Karpas-422 (cell line): ENCODE measurements around the gene EIF3F. TPM values are rescaled to one million over a fixed set of nuclear protein-coding genes. Genes with fewer than 3 reads are reported as not detected.

Experiments
- DNase-seq: peaks from one replicate; pipeline ENCODE4 v3.0.0-alpha.2; 2015
- H2AFZ ChIP-seq: fragments of 200-600 bp; sonication (generic); 2 replicates; pipeline ENCODE4 v1.6.1; 2014; ENCODE audit warnings: antibody characterized with exemption, low read length, mixed read lengths
- H3K27ac ChIP-seq: fragments of 200-600 bp; sonication (generic); 2 replicates; pipeline ENCODE4 v1.5.1; 2014; ENCODE audit warnings: mild to moderate bottlenecking, low read length, moderate library complexity
- H3K27me3 ChIP-seq: fragments of 200-600 bp; sonication (generic); 2 replicates; pipeline ENCODE4 v1.6.1; 2014; ENCODE audit warnings: low read length, mixed read lengths
- H3K36me3 ChIP-seq: fragments of 200-600 bp; sonication (generic); 2 replicates; pipeline ENCODE4 v1.6.1; 2014; ENCODE audit warnings: low read length, mixed read lengths; ENCODE audit not compliant: insufficient read depth
- H3K4me1 ChIP-seq: fragments of 200-600 bp; sonication (generic); 2 replicates; pipeline ENCODE4 v1.6.1; 2014; ENCODE audit warnings: mild to moderate bottlenecking, low read length, mixed read lengths
- H3K4me2 ChIP-seq: fragments of 200-600 bp; sonication (generic); 2 replicates; pipeline ENCODE4 v1.6.1; 2014; ENCODE audit warnings: low read length, low read depth, mild to moderate bottlenecking; ENCODE audit not compliant: poor library complexity, severe bottlenecking
- H3K4me3 ChIP-seq: fragments of 200-600 bp; sonication (generic); 2 replicates; pipeline ENCODE4 v1.5.1; 2014; ENCODE audit warnings: mild to moderate bottlenecking, antibody characterized with exemption, low read length, mixed read lengths
- H3K79me2 ChIP-seq: fragments of 200-600 bp; sonication (generic); 2 replicates; pipeline ENCODE4 v1.6.1; 2014; ENCODE audit warnings: mild to moderate bottlenecking, low read length, mixed read lengths
- H3K9ac ChIP-seq: fragments of 200-600 bp; sonication (generic); 2 replicates; pipeline ENCODE4 v1.6.0; 2014; ENCODE audit warnings: low read length
- H3K9me2 ChIP-seq: fragments of 200-600 bp; sonication (generic), shearing (Covaris generic); replicated peaks from 2 replicates; pipeline ENCODE4 v1.6.0; 2014; ENCODE audit warnings: mild to moderate bottlenecking, low read length, moderate library complexity; ENCODE audit not compliant: insufficient read depth
- H3K9me3 ChIP-seq: fragments of 300-700, 200-600 bp; sonication (generic); 2 replicates; pipeline ENCODE4 v1.6.1; 2014; ENCODE audit warnings: low read length, mixed read lengths
- H4K20me1 ChIP-seq: fragments of 200-600 bp; sonication (generic); 2 replicates; pipeline ENCODE4 v1.6.1; 2014; ENCODE audit warnings: mild to moderate bottlenecking, antibody characterized with exemption, low read length, low read depth; ENCODE audit not compliant: insufficient read depth
- total RNA-seq: library from RNA; depleted of rRNA; stranded (reverse); fragments of >200 nt; shearing (Covaris generic); gene quantifications from 2 replicates; pipeline ENCODE4 v1.2.3, GENCODE V29; 2014; ENCODE audit warnings: low replicate concordance

Gene EIF3F
- total RNA-seq, 1 experiment from 2014 or later: 767 TPM

GRCh38 chr11:8000390-8000789 lies 13.3 kb downstream of the EIF3F start:
- no peaks in the 10 kb centered on the region for H3K4me1 ChIP-seq
- no peaks in the 10 kb centered on the region for H3K27me3 ChIP-seq
- peaks cover 36% of the 10 kb centered on the region for H3K36me3 ChIP-seq
- DNase-seq: no peak
- no peak overlapping the region for H2AFZ ChIP-seq
- no peak overlapping the region for H3K27ac ChIP-seq
- no peak overlapping the region for H3K9ac ChIP-seq
- no peaks in the 10 kb centered on the region for H3K9me2 ChIP-seq
- H3K4me2 ChIP-seq: no peak overlapping the region
- H3K9me3 ChIP-seq: no peaks in the 10 kb centered on the region
- no peaks in the 10 kb centered on the region for H3K79me2 ChIP-seq
- H3K4me3 ChIP-seq: no peak overlapping the region
- H4K20me1 ChIP-seq: 0 out of 2 replicates have a peak, but pooled peaks cover 3% of the 10 kb centered on the region

- Histone ChIP-seq H3K79me2 (no peaks in the 10 kb centered on the region), H3K4me1 (no peaks in the 10 kb centered on the region), H3K9ac (no peak overlapping the region), H3K27ac (no peak overlapping the region), H4K20me1 (0 out of 2 replicates have a peak, but pooled peaks cover 3% of the 10 kb centered on the region), H3K4me3 (no peak overlapping the region), H3K9me3 (no peaks in the 10 kb centered on the region), H3K36me3 (peaks cover 14% of the 10 kb centered on the region), H3K9me2 (no peaks in the 10 kb centered on the region), H3K4me2 (no peak overlapping the region), H2AFZ (no peak overlapping the region), H3K27me3 (no peaks in the 10 kb centered on the region)
- DNase-seq: no peak
Observed at GRCh38 chr11:8002676-8003075, 15.5 kb downstream of the EIF3F start.

- Histone ChIP-seq H3K9me2 (no peaks in the 10 kb centered on the region), H3K36me3 (peaks cover 8% of the 10 kb centered on the region), H3K4me1 (no peaks in the 10 kb centered on the region), H4K20me1 (0 out of 2 replicates have a peak, but pooled peaks cover 1% of the 10 kb centered on the region), H3K79me2 (no peaks in the 10 kb centered on the region), H2AFZ (no peak overlapping the region), H3K9me3 (no peaks in the 10 kb centered on the region), H3K9ac (no peak overlapping the region), H3K4me2 (no peak overlapping the region), H3K4me3 (no peak overlapping the region), H3K27ac (no peak overlapping the region), H3K27me3 (no peaks in the 10 kb centered on the region)
- no peak for DNase-seq
Observed at GRCh38 chr11:8003187-8003586, 16.1 kb downstream of the EIF3F start.

GRCh38 chr11:8004008-8004407 lies 16.9 kb downstream of the EIF3F start:
- H2AFZ ChIP-seq: no peak overlapping the region
- no peaks in the 10 kb centered on the region for H3K79me2 ChIP-seq
- no peak overlapping the region for H3K27ac ChIP-seq

GRCh38 chr11:8005556-8005955 lies 18.4 kb downstream of the EIF3F start:
- no peak for DNase-seq
- no peak overlapping the region for H3K4me2 ChIP-seq

More at GRCh38 chr11:8004008-8004407, 16.9 kb downstream of the EIF3F start:
- no peaks in the 10 kb centered on the region for H4K20me1 ChIP-seq
- H3K9me2 ChIP-seq: no peaks in the 10 kb centered on the region
- H3K9me3 ChIP-seq: no peaks in the 10 kb centered on the region
- no peaks in the 10 kb centered on the region for H3K27me3 ChIP-seq
- DNase-seq: no peak
- H3K36me3 ChIP-seq: 0 out of 2 replicates have a peak, but pooled peaks cover 3% of the 10 kb centered on the region
- no peaks in the 10 kb centered on the region for H3K4me1 ChIP-seq
- no peak overlapping the region for H3K9ac ChIP-seq
- no peak overlapping the region for H3K4me3 ChIP-seq
- H3K4me2 ChIP-seq: no peak overlapping the region

GRCh38 chr11:8006349-8006977 lies 19.3 kb downstream of the EIF3F start:
- Histone ChIP-seq H3K4me1 (no peaks in the 10 kb centered on the region), H3K27ac (no peak overlapping the region), H4K20me1 (no peaks in the 10 kb centered on the region), H3K27me3 (no peaks in the 10 kb centered on the region), H3K4me3 (no peak overlapping the region), H3K9me3 (no peaks in the 10 kb centered on the region), H3K9me2 (no peaks in the 10 kb centered on the region), H3K4me2 (no peak overlapping the region), H2AFZ (no peak overlapping the region), H3K9ac (no peak overlapping the region), H3K36me3 (no peaks in the 10 kb centered on the region), H3K79me2 (no peaks in the 10 kb centered on the region)
- peak; percentile 82 for DNase-seq

More at GRCh38 chr11:8005556-8005955, 18.4 kb downstream of the EIF3F start:
- Histone ChIP-seq H3K4me1 (no peaks in the 10 kb centered on the region), H3K9ac (no peak overlapping the region), H3K9me2 (no peaks in the 10 kb centered on the region), H3K9me3 (no peaks in the 10 kb centered on the region), H3K27ac (no peak overlapping the region), H2AFZ (no peak overlapping the region), H3K36me3 (no peaks in the 10 kb centered on the region), H3K79me2 (no peaks in the 10 kb centered on the region), H4K20me1 (no peaks in the 10 kb centered on the region), H3K27me3 (no peaks in the 10 kb centered on the region), H3K4me3 (no peak overlapping the region)

GRCh38 chr11:8008212-8008611 lies 21.1 kb downstream of the EIF3F start:
- no peak overlapping the region for H2AFZ ChIP-seq
- H3K4me3 ChIP-seq: no peak overlapping the region
- no peak for DNase-seq
- no peaks in the 10 kb centered on the region for H4K20me1 ChIP-seq
- H3K27ac ChIP-seq: no peak overlapping the region
- H3K9me3 ChIP-seq: no peaks in the 10 kb centered on the region
- no peaks in the 10 kb centered on the region for H3K9me2 ChIP-seq
- no peaks in the 10 kb centered on the region for H3K36me3 ChIP-seq
- H3K9ac ChIP-seq: no peak overlapping the region
- H3K79me2 ChIP-seq: no peaks in the 10 kb centered on the region
- H3K4me1 ChIP-seq: no peaks in the 10 kb centered on the region
- no peaks in the 10 kb centered on the region for H3K27me3 ChIP-seq
- no peak overlapping the region for H3K4me2 ChIP-seq

GRCh38 chr11:8009856-8010255 lies 22.7 kb downstream of the EIF3F start:
- Histone ChIP-seq H3K9me2 (no peaks in the 10 kb centered on the region), H3K4me1 (no peaks in the 10 kb centered on the region), H3K27me3 (no peaks in the 10 kb centered on the region), H2AFZ (no peak overlapping the region), H3K9ac (no peak overlapping the region), H3K36me3 (no peaks in the 10 kb centered on the region), H3K4me3 (no peak overlapping the region), H3K9me3 (no peaks in the 10 kb centered on the region), H3K4me2 (no peak overlapping the region), H4K20me1 (no peaks in the 10 kb centered on the region), H3K79me2 (no peaks in the 10 kb centered on the region), H3K27ac (no peak overlapping the region)
- no peak for DNase-seq
